ENCODE measurements around the gene MIS18BP1. TPM values are rescaled to one million over a fixed set of nuclear protein-coding genes. Genes with fewer than 3 reads are reported as not detected.
"Not testable (repeated sequence)": the region's sequence is repeated elsewhere in the genome, so short reads cannot be mapped to it uniquely, and the experiment has no call there.

The MIS18BP1 gene
- total RNA-seq, 1 donor from 2014 or later: 66.4 TPM

- peak overlapping the region; percentile 28 for H3K4me3 Mint-ChIP-seq
- intact Hi-C loops (cut with micrococcal nuclease): no loop called here
- H3K4me1 Mint-ChIP-seq (ENCODE audit: low read depth): peaks cover 41% of the 10 kb centered on the region
- no peaks in the 10 kb centered on the region for H3K27me3 Mint-ChIP-seq (ENCODE audit: insufficient read depth)
- peak overlapping the region; percentile 78 for H3K27ac Mint-ChIP-seq
- no peaks in the 10 kb centered on the region for H3K9me3 Mint-ChIP-seq
- H3K36me3 Mint-ChIP-seq (ENCODE audit: low read depth): peaks cover 53% of the 10 kb centered on the region
- no peak for DNase-seq (ENCODE audit: low spot score)
Measured at GRCh38 chr14:45222485-45223262, 30.3 kb downstream of the MIS18BP1 start.

- H3K9me3 Mint-ChIP-seq; H3K4me1 Mint-ChIP-seq (ENCODE audit: low read depth); H3K4me3 Mint-ChIP-seq; DNase-seq (ENCODE audit: low spot score); H3K27ac Mint-ChIP-seq; H3K27me3 Mint-ChIP-seq (ENCODE audit: insufficient read depth); intact Hi-C loops (cut with micrococcal nuclease): not testable (repeated sequence)
- H3K36me3 Mint-ChIP-seq (ENCODE audit: low read depth): peaks cover 39% of the 10 kb centered on the region
Measured at GRCh38 chr14:45214341-45214740, 38.7 kb downstream of the MIS18BP1 start.

GRCh38 chr14:45213716-45214115 lies 39.3 kb downstream of the MIS18BP1 start:
- H3K27ac Mint-ChIP-seq; intact Hi-C loops (cut with micrococcal nuclease); H3K4me3 Mint-ChIP-seq; DNase-seq (ENCODE audit: low spot score); H3K9me3 Mint-ChIP-seq; H3K27me3 Mint-ChIP-seq (ENCODE audit: insufficient read depth); H3K4me1 Mint-ChIP-seq (ENCODE audit: low read depth): not testable (repeated sequence)
- peaks cover 37% of the 10 kb centered on the region for H3K36me3 Mint-ChIP-seq (ENCODE audit: low read depth)

- no peak overlapping the region for H3K4me3 Mint-ChIP-seq
- peaks cover 4% of the 10 kb centered on the region for H3K4me1 Mint-ChIP-seq (ENCODE audit: low read depth)
- DNase-seq (ENCODE audit: low spot score): no peak
- intact Hi-C loops (cut with micrococcal nuclease): no loop called here
- H3K9me3 Mint-ChIP-seq: no peaks in the 10 kb centered on the region
- peaks cover 33% of the 10 kb centered on the region for H3K36me3 Mint-ChIP-seq (ENCODE audit: low read depth)
- peak overlapping the region; percentile 59 for H3K27ac Mint-ChIP-seq
- no peaks in the 10 kb centered on the region for H3K27me3 Mint-ChIP-seq (ENCODE audit: insufficient read depth)
Measured at GRCh38 chr14:45212231-45212630, 40.8 kb downstream of the MIS18BP1 start.

GRCh38 chr14:45211295-45211694 lies 41.7 kb downstream of the MIS18BP1 start:
- peaks cover 4% of the 10 kb centered on the region for H3K4me1 Mint-ChIP-seq (ENCODE audit: low read depth)
- H3K9me3 Mint-ChIP-seq: no peaks in the 10 kb centered on the region
- H3K4me3 Mint-ChIP-seq: no peak overlapping the region
- H3K27me3 Mint-ChIP-seq (ENCODE audit: insufficient read depth): no peaks in the 10 kb centered on the region
- H3K27ac Mint-ChIP-seq: no peak overlapping the region
- H3K36me3 Mint-ChIP-seq (ENCODE audit: low read depth): peaks cover 34% of the 10 kb centered on the region
- intact Hi-C loops (cut with micrococcal nuclease): no loop called here
- no peak for DNase-seq (ENCODE audit: low spot score)

GRCh38 chr14:45210159-45210558 lies 42.8 kb downstream of the MIS18BP1 start:
- H3K9me3 Mint-ChIP-seq: no peaks in the 10 kb centered on the region
- H3K4me3 Mint-ChIP-seq: no peak overlapping the region
- no peaks in the 10 kb centered on the region for H3K27me3 Mint-ChIP-seq (ENCODE audit: insufficient read depth)
- intact Hi-C loops (cut with micrococcal nuclease): no loop called here
- DNase-seq (ENCODE audit: low spot score): no peak
- peaks cover 4% of the 10 kb centered on the region for H3K4me1 Mint-ChIP-seq (ENCODE audit: low read depth)
- no peak overlapping the region for H3K27ac Mint-ChIP-seq
- H3K36me3 Mint-ChIP-seq (ENCODE audit: low read depth): peaks cover 38% of the 10 kb centered on the region

GRCh38 chr14:45204241-45204640 lies 48.8 kb downstream of the MIS18BP1 start:
- intact Hi-C loops (cut with micrococcal nuclease): loop anchor here (5.0 kb wide), 1 partner anchor 47 kb away; no protein-coding TSS in a partner anchor
- Mint-ChIP-seq H3K4me1 (ENCODE audit: low read depth) (peaks cover 11% of the 10 kb centered on the region), H3K9me3 (no peaks in the 10 kb centered on the region), H3K4me3 (no peak overlapping the region), H3K27me3 (ENCODE audit: insufficient read depth) (no peaks in the 10 kb centered on the region), H3K27ac (no peak overlapping the region), H3K36me3 (ENCODE audit: low read depth) (peaks cover 25% of the 10 kb centered on the region)
- no peak for DNase-seq (ENCODE audit: low spot score)

- Mint-ChIP-seq H3K9me3 (no peaks in the 10 kb centered on the region), H3K4me3 (no peak overlapping the region), H3K4me1 (ENCODE audit: low read depth) (peaks cover 11% of the 10 kb centered on the region), H3K36me3 (ENCODE audit: low read depth) (peaks cover 24% of the 10 kb centered on the region), H3K27me3 (ENCODE audit: insufficient read depth) (no peaks in the 10 kb centered on the region), H3K27ac (no peak overlapping the region)
- DNase-seq (ENCODE audit: low spot score): peak; percentile 9
- intact Hi-C loops (cut with micrococcal nuclease): loop anchor here (5.0 kb wide), 1 partner anchor 45 kb away; no protein-coding TSS in a partner anchor
Measured at GRCh38 chr14:45201905-45202304, 51.1 kb downstream of the MIS18BP1 start.

- no peak overlapping the region for H3K27ac Mint-ChIP-seq
- no peak for DNase-seq (ENCODE audit: low spot score)
- H3K36me3 Mint-ChIP-seq (ENCODE audit: low read depth): peaks cover 26% of the 10 kb centered on the region
- no peaks in the 10 kb centered on the region for H3K27me3 Mint-ChIP-seq (ENCODE audit: insufficient read depth)
- H3K4me1 Mint-ChIP-seq (ENCODE audit: low read depth): peaks cover 22% of the 10 kb centered on the region
- H3K9me3 Mint-ChIP-seq: no peaks in the 10 kb centered on the region
- intact Hi-C loops (cut with micrococcal nuclease): loop anchor here (5.0 kb wide), 1 partner anchor 62 kb away; the partner anchor contains the start of gene FANCM
- H3K4me3 Mint-ChIP-seq: no peak overlapping the region
Measured at GRCh38 chr14:45199230-45199629, 53.8 kb downstream of the MIS18BP1 start.

GRCh38 chr14:45198551-45198950 lies 54.5 kb downstream of the MIS18BP1 start:
- H3K4me3 Mint-ChIP-seq: no peak overlapping the region
- no peak for DNase-seq (ENCODE audit: low spot score)
- intact Hi-C loops (cut with micrococcal nuclease): loop anchor here (5.0 kb wide), 1 partner anchor 61 kb away; the partner anchor contains the start of gene FANCM
- H3K4me1 Mint-ChIP-seq (ENCODE audit: low read depth): peaks cover 22% of the 10 kb centered on the region
- no peaks in the 10 kb centered on the region for H3K9me3 Mint-ChIP-seq
- H3K27me3 Mint-ChIP-seq (ENCODE audit: insufficient read depth): no peaks in the 10 kb centered on the region
- H3K36me3 Mint-ChIP-seq (ENCODE audit: low read depth): peaks cover 26% of the 10 kb centered on the region
- no peak overlapping the region for H3K27ac Mint-ChIP-seq

GRCh38 chr14:45194964-45195363 lies 58.0 kb downstream of the MIS18BP1 start:
- DNase-seq (ENCODE audit: low spot score): no peak
- Mint-ChIP-seq H3K9me3 (no peaks in the 10 kb centered on the region), H3K36me3 (ENCODE audit: low read depth) (peaks cover 17% of the 10 kb centered on the region), H3K27me3 (ENCODE audit: insufficient read depth) (no peaks in the 10 kb centered on the region), H3K4me1 (ENCODE audit: low read depth) (peaks cover 11% of the 10 kb centered on the region), H3K4me3 (no peak overlapping the region), H3K27ac (peak overlapping the region; percentile 34)
- intact Hi-C loops (cut with micrococcal nuclease): loop anchor here (1.0 to 5.0 kb wide), 2 partner anchors 51 to 58 kb away; partner anchors contain the start of gene FANCM

GRCh38 chr14:45185100-45185814 lies 67.7 kb downstream of the MIS18BP1 start:
- no peak overlapping the region for H3K27ac Mint-ChIP-seq
- no peak overlapping the region for H3K4me3 Mint-ChIP-seq
- no peaks in the 10 kb centered on the region for H3K27me3 Mint-ChIP-seq (ENCODE audit: insufficient read depth)
- no peak for DNase-seq (ENCODE audit: low spot score)
- intact Hi-C loops (cut with micrococcal nuclease): no loop called here
- no peaks in the 10 kb centered on the region for H3K4me1 Mint-ChIP-seq (ENCODE audit: low read depth)
- no peaks in the 10 kb centered on the region for H3K9me3 Mint-ChIP-seq
- H3K36me3 Mint-ChIP-seq (ENCODE audit: low read depth): peaks cover 15% of the 10 kb centered on the region

GRCh38 chr14:45181806-45182205 lies 71.2 kb downstream of the MIS18BP1 start:
- Mint-ChIP-seq H3K36me3 (ENCODE audit: low read depth) (peaks cover 7% of the 10 kb centered on the region), H3K4me1 (ENCODE audit: low read depth) (no peaks in the 10 kb centered on the region), H3K4me3 (no peak overlapping the region), H3K9me3 (no peaks in the 10 kb centered on the region), H3K27me3 (ENCODE audit: insufficient read depth) (no peaks in the 10 kb centered on the region), H3K27ac (no peak overlapping the region)
- intact Hi-C loops (cut with micrococcal nuclease): no loop called here
- no peak for DNase-seq (ENCODE audit: low spot score)
